ENCODE measurements around the gene IL33. TPM values are rescaled to one million over a fixed set of nuclear protein-coding genes. Genes with fewer than 3 reads are reported as not detected.

IL33 gene
- total and polyA plus RNA-seq, 2 of the 8 experiments (the other 6 are each of a cell fraction or from before 2014, with no cell fraction given) = not detected

GRCh38 chr9:6183627-6184026 lies 32.0 kb upstream of the IL33 start (continued):
- TF ChIP-seq CHD7 (IDR thresholded peaks at IDR 0.05; ENCODE audit: insufficient replicate concordance, low read length) = no peak
- no peak for TF ChIP-seq HDAC2 (IDR thresholded peaks at IDR 0.05; ENCODE audit: borderline replicate concordance in 1 of 2, low read depth in 2 of 2, low read length in 2 of 2)
- no peak for TF ChIP-seq SP1 (IDR thresholded peaks at IDR 0.05; ENCODE audit: low read depth, low read length)
- TF ChIP-seq RNF2 (IDR thresholded peaks at IDR 0.05; ENCODE audit: borderline replicate concordance, low read depth, low read length, missing control alignments, poor library complexity, severe bottlenecking) = no peak
- no peak for TF ChIP-seq ZNF274 (IDR thresholded peaks at IDR 0.05; ENCODE audit: borderline replicate concordance, extremely low read depth, low read length)
- TF ChIP-seq BACH1 (IDR thresholded peaks at IDR 0.05; ENCODE audit: low read length) = no peak
- TF ChIP-seq SRF (IDR thresholded peaks at IDR 0.05; ENCODE audit: low read depth, low read length) = no peak
